GM10847 (cell line): ENCODE measurements around the gene BLNK.

Experiments used
- POLR2A ChIP-seq: IDR thresholded peaks from 2 replicates; pipeline ENCODE4 v1.6.1; 2011; ENCODE audit not compliant: insufficient read length; ENCODE audit errors: extremely low read depth

The BLNK gene

GRCh38 chr10:96252730-96253129 is 18.6 kb downstream of the BLNK start:
- no peak for TF ChIP-seq POLR2A

GRCh38 chr10:96250349-96250748 is 21.0 kb downstream of the BLNK start:
- TF ChIP-seq POLR2A: no peak

GRCh38 chr10:96249264-96249663 is 22.1 kb downstream of the BLNK start:
- TF ChIP-seq POLR2A: no peak

GRCh38 chr10:96244354-96244753 is 27.0 kb downstream of the BLNK start:
- TF ChIP-seq POLR2A: no peak

GRCh38 chr10:96243296-96243695 is 28.1 kb downstream of the BLNK start:
- TF ChIP-seq POLR2A: no peak

- TF ChIP-seq POLR2A: no peak
Observed at GRCh38 chr10:96242822-96243221, 28.5 kb downstream of the BLNK start.

GRCh38 chr10:96238646-96239623 is 32.4 kb downstream of the BLNK start:
- TF ChIP-seq POLR2A: no peak

GRCh38 chr10:96236876-96237275 is 34.5 kb downstream of the BLNK start:
- TF ChIP-seq POLR2A: no peak

- no peak for TF ChIP-seq POLR2A
Observed at GRCh38 chr10:96236090-96236478, 35.3 kb downstream of the BLNK start.

GRCh38 chr10:96235326-96236089 is 35.9 kb downstream of the BLNK start:
- TF ChIP-seq POLR2A: no peak

GRCh38 chr10:96233959-96234358 is 37.4 kb downstream of the BLNK start:
- no peak for TF ChIP-seq POLR2A

GRCh38 chr10:96230527-96230926 is 40.8 kb downstream of the BLNK start:
- TF ChIP-seq POLR2A: no peak

GRCh38 chr10:96229568-96230030 is 41.8 kb downstream of the BLNK start:
- TF ChIP-seq POLR2A: no peak

- TF ChIP-seq POLR2A: no peak
Observed at GRCh38 chr10:96228408-96228994, 42.9 kb downstream of the BLNK start.

- TF ChIP-seq POLR2A: no peak
Observed at GRCh38 chr10:96227206-96227605, 44.2 kb downstream of the BLNK start.

- no peak for TF ChIP-seq POLR2A
Observed at GRCh38 chr10:96225119-96225518, 46.2 kb downstream of the BLNK start.

- TF ChIP-seq POLR2A: no peak
Observed at GRCh38 chr10:96222908-96223307, 48.5 kb downstream of the BLNK start.
